ENCODE data around the gene U2AF1L4. TPM values are rescaled to one million over a fixed set of nuclear protein-coding genes. Genes with fewer than 3 reads are reported as not detected.

U2AF1L4 gene
- total and polyA plus RNA-seq, 2 of the 4 experiments (the other 2 are of a cell fraction), result 6.1 to 15.0 TPM

DNA sequence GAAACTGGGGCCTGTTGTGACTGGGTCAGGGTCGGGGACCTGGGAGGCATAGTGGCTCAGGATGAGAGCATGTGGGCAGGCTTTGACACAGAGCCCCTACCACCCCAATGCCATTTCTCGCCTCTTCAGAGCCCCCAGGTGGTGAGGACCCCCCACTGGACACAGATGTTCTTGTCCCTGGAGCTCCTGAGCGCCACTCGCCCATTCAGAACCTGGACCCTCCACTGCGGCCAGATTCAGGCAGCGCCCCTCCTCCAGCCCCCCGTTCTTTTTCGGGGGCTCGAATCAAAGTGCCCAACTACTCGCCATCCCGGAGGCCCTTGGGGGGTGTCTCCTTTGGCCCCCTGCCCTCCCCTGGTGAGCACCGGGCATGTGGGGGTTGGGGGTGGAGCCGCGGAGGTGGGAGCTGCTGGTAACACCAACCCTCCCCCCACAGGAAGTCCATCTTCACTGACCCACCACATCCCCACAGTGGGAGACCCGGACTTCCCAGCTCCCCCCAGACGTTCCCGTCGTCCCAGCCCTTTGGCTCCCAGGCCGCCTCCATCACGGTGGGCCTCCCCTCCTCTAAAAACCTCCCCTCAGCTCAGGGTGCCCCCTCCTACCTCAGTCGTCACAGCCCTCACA, 13.3 kb downstream of the U2AF1L4 start:
- Histone ChIP-seq H3K79me1 (ENCODE audit: low read depth in 1 of 2, low read length in 2 of 2) (peaks cover 0 to 22% of the 10 kb centered on the region in 2 experiments; a peak in 3 of 4 replicates), H3K36me3 (ENCODE audit: control insufficient read depth, insufficient read depth, low read length) (peaks cover 90% of the 10 kb centered on the region), H3K18ac (ENCODE audit: low read depth, low read length) (no peak overlapping the region), H3K23ac (ENCODE audit: low read depth, low read length) (no peak overlapping the region), H3K4me1 (ENCODE audit: control insufficient read depth, insufficient read depth, low read length) (no peaks in the 10 kb centered on the region), H3K4me3 (ENCODE audit: insufficient read depth, low read depth, low read length) (no peak overlapping the region), H3K9me3 (ENCODE audit: control insufficient read depth, insufficient read depth, low read length) (no peaks in the 10 kb centered on the region), H3K4ac (ENCODE audit: low read depth, low read length) (no peak overlapping the region), H3K9ac (ENCODE audit: low read depth, low read length) (no peak overlapping the region), H3K9me1 (ENCODE audit: insufficient read depth, low read length) (no peaks in the 10 kb centered on the region), H4K91ac (ENCODE audit: insufficient read depth, low read depth, low read length) (no peak overlapping the region), H3K27me3 (ENCODE audit: control insufficient read depth, insufficient read depth, low read length) (no peaks in the 10 kb centered on the region), H2AFZ (replicated peaks; ENCODE audit: low read length, poor library complexity) (no peak overlapping the region), H2AK9ac (replicated peaks; ENCODE audit: low read depth, low read length, poor library complexity) (no peak overlapping the region), H2AK5ac (ENCODE audit: low read depth, low read length) (no peak overlapping the region), H3K56ac (ENCODE audit: extremely low read depth, insufficient read depth, low read length) (no peak overlapping the region), H2BK15ac (ENCODE audit: low read depth, low read length) (no peak overlapping the region), H2BK120ac (ENCODE audit: low read depth, low read length) (no peak overlapping the region), H3K4me2 (ENCODE audit: low read depth, low read length) (no peak overlapping the region), H3K27ac (ENCODE audit: insufficient read depth, low read length) (no peak overlapping the region), H4K20me1 (ENCODE audit: insufficient read depth, low read length) (peaks cover 9% of the 10 kb centered on the region), H3K14ac (replicated peaks; ENCODE audit: low read depth, low read length) (no peak overlapping the region), H2BK5ac (ENCODE audit: low read depth, low read length, poor library complexity, severe bottlenecking) (no peak overlapping the region), H4K8ac (ENCODE audit: low read depth in 2 of 2, low read length in 2 of 2) (no peak overlapping the region), H4K5ac (ENCODE audit: low read depth, low read length) (no peak overlapping the region), H2BK20ac (ENCODE audit: low read depth, low read length) (no peak overlapping the region)
- no peak for ATAC-seq (ENCODE audit: low read depth)
- POLR2A ChIA-PET (ENCODE audit: unreplicated experiment), result no interaction called here
- 63% methylated on average over 4 of the region's 21 CpGs; no CpG with 5 or more reads in 1 of the 2 experiments for WGBS, 2 experiments (ENCODE audit: extremely low coverage in 2 of 2, insufficient read length in 1 of 2)
- CTCF ChIA-PET, result no interaction called here
- intact Hi-C loops (cut with micrococcal nuclease) (no loop called here), in situ Hi-C loops (cut with MboI; ENCODE audit: low sequenced_read_pairs) (no loop called here), dilution Hi-C loops (cut with HindIII; ENCODE audit: low sequenced_read_pairs, unreplicated experiment) (no loop called here)
- no peak for TF ChIP-seq SMC3 (IDR thresholded peaks at IDR 0.05; ENCODE audit: low read depth, low read length)
- no peak for DNase-seq
- BruUV-seq (replicated peaks), result no TSS peak
